GM12873 (cell line): ENCODE measurements around the gene CACNG5.

Experiments
- TF ChIP-seq, protein P1 (sequence below): IDR thresholded peaks from 2 replicates; pipeline ENCODE4 v1.5.1; 2012; ENCODE audit warnings: low read depth, mild to moderate bottlenecking, moderate library complexity, low read length, control low read depth; ENCODE audit not compliant: insufficient read depth; ENCODE audit errors: missing control alignments

The CACNG5 gene

GRCh38 chr17:66929591-66929990, 94.7 kb downstream of the CACNG5 start:
- TF ChIP-seq, protein P1, sequence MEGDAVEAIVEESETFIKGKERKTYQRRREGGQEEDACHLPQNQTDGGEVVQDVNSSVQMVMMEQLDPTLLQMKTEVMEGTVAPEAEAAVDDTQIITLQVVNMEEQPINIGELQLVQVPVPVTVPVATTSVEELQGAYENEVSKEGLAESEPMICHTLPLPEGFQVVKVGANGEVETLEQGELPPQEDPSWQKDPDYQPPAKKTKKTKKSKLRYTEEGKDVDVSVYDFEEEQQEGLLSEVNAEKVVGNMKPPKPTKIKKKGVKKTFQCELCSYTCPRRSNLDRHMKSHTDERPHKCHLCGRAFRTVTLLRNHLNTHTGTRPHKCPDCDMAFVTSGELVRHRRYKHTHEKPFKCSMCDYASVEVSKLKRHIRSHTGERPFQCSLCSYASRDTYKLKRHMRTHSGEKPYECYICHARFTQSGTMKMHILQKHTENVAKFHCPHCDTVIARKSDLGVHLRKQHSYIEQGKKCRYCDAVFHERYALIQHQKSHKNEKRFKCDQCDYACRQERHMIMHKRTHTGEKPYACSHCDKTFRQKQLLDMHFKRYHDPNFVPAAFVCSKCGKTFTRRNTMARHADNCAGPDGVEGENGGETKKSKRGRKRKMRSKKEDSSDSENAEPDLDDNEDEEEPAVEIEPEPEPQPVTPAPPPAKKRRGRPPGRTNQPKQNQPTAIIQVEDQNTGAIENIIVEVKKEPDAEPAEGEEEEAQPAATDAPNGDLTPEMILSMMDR, result no peak

DNA sequence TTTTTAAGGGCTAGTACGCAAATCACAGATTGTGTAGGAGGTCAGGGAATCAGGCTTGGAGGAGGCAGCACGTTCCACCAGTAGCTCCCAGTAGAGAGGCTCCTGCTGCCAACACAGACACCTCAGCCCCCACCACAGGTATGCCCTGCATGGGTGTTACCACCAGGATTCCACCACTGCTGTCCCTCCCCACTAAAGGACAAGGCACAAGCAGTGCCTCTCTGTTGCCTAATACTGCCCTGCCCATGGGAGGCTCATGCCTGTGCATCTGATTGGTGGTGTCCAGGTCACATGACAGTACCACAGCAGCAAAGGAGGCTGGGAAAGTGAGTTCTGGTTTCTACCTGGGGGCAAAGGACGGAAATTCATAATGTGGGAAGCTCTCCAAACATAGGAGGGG, 96.0 kb downstream of the CACNG5 start:
- TF ChIP-seq, protein P1, result no peak

- TF ChIP-seq, protein P1, result no peak
These were observed 97.4 kb downstream of the CACNG5 start for GRCh38 chr17:66932311-66932710.

- TF ChIP-seq, protein P1, result no peak
These were observed 99.1 kb downstream of the CACNG5 start for GRCh38 chr17:66934040-66934439.
